RPMI8226 (cell line): ENCODE measurements around the gene DNASE1L2.
"Not testable (repeated sequence)": the region's sequence is repeated elsewhere in the genome, so short reads cannot be mapped to it uniquely, and the experiment has no call there.

Source experiments
- DNase-seq: peaks from one replicate; pipeline ENCODE4 v3.0.0-alpha.2; 2015

Gene DNASE1L2

DNA sequence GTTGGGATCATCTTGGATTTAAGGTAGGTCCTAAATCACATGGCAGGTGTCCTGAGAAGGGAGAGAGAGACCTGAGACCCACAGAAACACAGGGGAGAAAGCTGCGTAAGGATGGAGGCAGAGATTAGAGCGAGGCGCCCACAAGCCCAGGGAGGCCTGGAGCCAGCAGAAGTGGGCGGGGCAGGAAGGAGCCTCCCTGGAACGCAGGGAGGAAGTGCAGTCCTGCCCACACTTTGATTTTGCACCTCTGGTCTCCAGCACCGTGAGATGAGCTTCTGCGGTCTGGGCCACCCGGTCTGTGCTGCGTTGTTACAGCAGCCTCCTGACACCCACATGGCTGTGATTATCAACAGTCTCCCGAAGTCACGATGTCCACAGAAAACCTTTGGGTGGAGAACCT is 6.4 kb downstream of the DNASE1L2 start:
- no peak for DNase-seq

- no peak for DNase-seq
These were observed 6.8 kb downstream of the DNASE1L2 start for GRCh38 chr16:2243031-2243528.

GRCh38 chr16:2243781-2244180 is 7.5 kb downstream of the DNASE1L2 start:
- no peak for DNase-seq

- DNase-seq = no peak
These were observed 8.1 kb downstream of the DNASE1L2 start for GRCh38 chr16:2244301-2244700.

DNA sequence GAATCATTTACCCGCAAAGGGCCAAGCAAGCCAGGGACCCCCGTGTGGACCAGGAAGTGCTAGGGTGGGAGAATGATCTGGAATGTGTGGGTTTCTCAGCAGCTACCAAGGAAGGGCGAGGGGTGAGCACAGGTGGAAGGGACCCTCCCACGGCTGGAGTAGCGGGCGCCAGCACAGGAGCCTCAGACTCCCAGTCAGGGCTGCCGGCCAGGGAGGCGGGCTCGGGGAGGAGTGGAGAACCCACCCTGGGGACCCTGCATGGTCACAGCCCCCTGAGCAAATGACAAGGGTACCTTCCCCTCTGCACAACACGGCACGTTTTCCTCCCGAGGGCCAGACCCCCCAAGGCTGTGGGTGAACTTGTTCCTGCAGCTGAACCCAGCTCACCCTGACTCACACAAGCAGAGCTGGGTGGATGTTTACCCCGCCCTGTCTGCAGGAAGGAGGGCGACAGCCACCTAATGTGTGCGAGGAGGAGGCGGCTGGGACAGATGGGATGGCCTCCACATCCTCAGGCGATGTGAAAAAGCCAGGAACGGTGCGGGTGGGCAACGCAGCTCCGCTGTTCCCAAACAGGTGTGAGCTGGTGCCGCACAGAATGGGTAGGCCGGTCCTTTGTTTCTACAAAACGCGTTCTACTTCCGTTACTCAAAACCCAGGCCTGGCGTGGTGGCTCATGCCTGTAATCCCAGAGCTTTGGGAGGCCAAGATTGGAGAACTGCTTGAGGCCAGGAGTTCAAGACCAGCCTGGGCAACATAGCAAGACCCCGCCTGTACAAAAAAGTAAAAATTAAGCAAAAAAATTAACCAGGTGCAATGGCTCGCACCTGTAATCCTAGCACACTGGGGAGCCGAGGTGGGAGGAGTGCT is 8.9 kb downstream of the DNASE1L2 start:
- no peak for DNase-seq

- DNase-seq = no peak
These were observed 10.1 kb downstream of the DNASE1L2 start for GRCh38 chr16:2246301-2246885.

DNA sequence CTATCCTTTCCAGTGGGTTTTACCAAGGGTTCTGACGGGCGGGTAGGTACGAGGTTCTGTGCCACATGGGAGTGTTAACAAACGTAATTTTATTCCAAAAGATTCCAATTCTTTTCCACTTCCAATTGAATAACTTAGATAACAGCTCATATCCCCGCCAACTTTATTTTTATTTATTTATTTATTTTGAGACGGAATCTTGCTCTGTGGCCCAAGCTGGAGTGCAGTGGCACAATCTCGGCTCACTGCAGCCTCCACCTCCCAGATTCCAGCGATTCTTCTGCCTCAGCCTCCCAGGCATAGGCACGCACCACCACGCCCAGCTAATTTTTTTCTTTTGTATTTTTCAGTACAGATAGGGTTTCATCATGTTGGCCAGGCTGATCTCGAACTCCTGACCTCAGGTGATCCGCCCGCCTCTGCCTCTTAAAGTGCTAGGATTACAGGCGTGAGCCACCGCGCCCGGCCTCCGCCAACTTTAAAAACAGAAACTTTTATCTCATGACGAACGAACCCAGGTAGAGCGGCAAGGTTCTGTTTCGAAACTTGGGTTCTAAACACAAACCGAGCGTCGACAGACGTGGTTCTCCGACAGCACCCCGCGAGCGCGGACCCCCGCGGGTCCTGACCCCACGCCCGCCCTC is 14.5 kb downstream of the DNASE1L2 start:
- no peak for DNase-seq

GRCh38 chr16:2251296-2252111 is 15.3 kb downstream of the DNASE1L2 start, which contains the start of gene ECI1:
ECI1 (minus strand) TSS chr16:2251587; CDS start chr16:2251566, 21 bp downstream.
- peak; percentile 100 for DNase-seq

DNA sequence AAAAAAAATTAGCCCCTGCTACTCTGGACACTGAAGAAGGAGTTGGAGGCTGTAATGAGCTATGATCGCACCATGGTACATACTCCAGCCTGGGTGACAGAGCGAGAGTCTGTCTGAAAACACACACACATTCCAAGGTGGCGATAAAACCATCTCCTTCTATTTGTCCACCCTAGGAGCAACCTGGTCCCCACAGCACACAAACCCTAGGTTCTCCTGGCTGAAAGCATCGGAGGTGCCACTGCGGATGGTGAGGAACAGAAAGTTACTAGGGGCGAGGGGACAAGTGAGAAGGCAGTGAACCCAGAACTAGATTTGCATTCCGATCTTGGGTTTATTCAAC is 16.5 kb downstream of the DNASE1L2 start:
- DNase-seq = no peak

GRCh38 chr16:2253293-2253692 is 17.0 kb downstream of the DNASE1L2 start:
- no peak for DNase-seq

DNA sequence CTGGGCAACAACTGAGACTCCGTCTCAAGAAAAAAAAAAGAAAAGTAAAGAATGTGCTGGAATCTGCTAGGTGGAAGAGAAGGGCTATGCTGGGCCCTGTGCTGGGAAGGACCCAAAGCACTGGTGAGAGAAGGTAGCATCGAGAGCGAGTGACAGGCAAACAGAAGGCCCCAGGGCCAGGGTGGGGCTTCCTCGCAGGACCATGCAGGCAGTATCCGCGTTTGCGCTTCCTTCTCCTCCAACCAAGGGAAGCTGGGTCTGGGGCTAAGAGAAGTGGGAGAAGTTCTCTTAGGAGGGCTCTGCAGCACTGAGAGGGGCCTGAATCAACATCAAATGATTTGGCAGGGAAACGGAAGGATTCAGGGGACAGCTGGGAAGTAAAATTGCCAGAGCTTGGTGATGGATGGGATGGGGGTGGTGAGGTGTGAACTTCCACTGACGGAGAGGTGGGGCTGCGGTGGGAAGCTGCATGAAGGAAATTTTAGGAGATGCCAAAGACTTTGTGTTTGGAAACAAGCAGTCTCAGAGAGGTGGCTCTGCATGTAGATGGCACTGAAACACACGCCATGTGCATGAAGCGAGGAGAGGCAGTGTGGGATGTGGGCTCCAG is 20.4 kb downstream of the DNASE1L2 start:
- DNase-seq = no peak

DNA sequence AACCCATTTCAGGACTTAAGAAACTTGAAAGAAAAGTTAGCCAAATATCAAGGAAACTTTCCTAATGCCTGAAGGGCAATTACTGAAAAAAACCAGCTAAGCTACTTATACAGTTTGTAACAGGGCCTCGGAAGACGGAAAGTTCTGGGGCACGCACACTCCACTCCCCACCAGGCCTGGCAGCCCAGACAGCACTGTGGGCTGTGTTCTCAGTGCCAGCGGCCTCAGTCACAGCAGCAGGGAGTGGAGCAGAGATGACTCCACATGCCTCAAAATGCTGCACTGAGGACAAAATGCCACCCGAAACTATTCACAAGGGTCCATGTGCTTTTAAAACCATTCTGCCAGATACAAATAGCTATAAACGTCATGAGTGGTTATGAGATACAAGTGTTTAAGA is 21.5 kb downstream of the DNASE1L2 start:
- DNase-seq = no peak

GRCh38 chr16:2258530-2258929 is 22.3 kb downstream of the DNASE1L2 start:
- not testable (repeated sequence) for DNase-seq

DNA sequence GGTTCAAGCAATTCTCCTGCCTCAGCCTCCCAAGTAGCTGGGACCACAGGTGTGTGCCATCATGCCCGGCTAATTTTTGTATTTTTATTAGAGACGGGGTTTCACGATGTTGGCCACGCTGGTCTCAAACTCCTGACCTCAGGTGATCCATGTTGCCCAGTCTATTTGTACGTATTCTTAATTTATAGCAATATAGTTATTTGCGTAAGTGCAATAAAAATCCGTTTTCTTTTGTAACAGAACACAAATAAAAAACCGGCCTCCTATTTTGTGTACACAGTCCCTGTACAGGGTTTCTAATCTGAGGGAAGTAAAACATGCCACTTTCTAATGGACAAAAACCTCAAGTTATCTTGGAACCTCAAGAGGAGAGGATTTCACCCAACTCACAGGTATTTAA is 24.0 kb downstream of the DNASE1L2 start:
- no peak for DNase-seq

- DNase-seq = not testable (repeated sequence)
These were observed 26.8 kb downstream of the DNASE1L2 start for GRCh38 chr16:2263026-2263425.

GRCh38 chr16:2266887-2267286 is 30.6 kb downstream of the DNASE1L2 start:
- not testable (repeated sequence) for DNase-seq

DNA sequence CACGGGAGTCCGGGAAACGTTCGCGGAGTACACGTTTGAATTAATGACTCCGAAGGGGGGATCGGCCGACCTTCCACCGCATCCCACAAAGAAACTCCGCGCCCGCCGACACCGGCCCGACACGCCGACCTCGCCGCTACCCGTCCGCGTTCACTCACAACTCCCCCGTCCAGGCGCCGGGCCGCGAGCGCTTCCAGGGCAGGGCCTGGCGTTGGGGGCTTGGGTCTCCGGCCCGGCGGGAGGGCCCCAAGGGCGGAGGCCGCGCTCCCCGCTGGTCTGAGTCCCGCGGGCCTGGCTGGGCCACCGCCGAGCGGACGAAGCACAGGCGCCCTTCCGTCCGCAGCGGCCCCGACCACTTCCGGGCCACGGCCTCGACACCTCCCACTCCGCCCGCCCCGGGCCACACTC is 31.3 kb downstream of the DNASE1L2 start:
- not testable (repeated sequence) for DNase-seq

GRCh38 chr16:2267913-2268666 is 31.8 kb downstream of the DNASE1L2 start, which contains the start of gene RNPS1:
RNPS1 (minus strand) TSS chr16:2268126; CDS start chr16:2264643, 3,483 bp downstream.
- peak; percentile 99 for DNase-seq

DNA sequence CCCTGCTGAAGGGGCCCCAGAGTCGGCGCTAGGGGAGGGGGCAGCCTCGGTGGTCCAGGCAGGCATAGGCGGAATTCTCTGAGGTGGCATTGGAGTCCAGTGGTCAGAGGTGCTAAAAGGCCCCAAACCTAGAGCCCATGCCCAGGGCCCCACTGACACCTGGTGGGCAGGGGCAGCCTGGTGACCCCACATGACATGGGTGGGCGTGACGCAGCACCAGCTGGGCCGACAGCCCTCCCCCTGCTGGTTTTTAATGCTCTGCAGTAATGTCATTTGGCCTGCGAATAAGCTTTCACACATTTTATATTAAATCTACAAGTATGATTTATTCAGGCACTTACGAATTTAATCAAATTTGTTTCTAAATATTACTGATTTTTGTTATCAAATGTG is 33.8 kb downstream of the DNASE1L2 start:
- no peak for DNase-seq

- no peak for DNase-seq
These were observed 34.6 kb downstream of the DNASE1L2 start for GRCh38 chr16:2270588-2271470.
